Upper lobe of left lung (tissue), 4 donors: ENCODE data around the gene GPATCH3.

Experiments used
- POLR2A ChIP-seq, 4 donors: fragments of 450-650 bp; IDR thresholded peaks; one replicate each; pipeline ENCODE4 v1.5.1; 2016 to 2017; ENCODE audit warnings: antibody characterized with exemption in 4 of 4, mild to moderate bottlenecking in 2 of 4
- TF ChIP-seq, protein P1 (sequence below), 6 experiments: fragments of 450-650 bp in 4 of 6; fragments of 200-600 bp in 2 of 6; sonication (generic) in 2 of 6; IDR thresholded peaks; one replicate each; pipeline ENCODE4 v1.5.1; 2016 to 2019; ENCODE audit warnings: antibody characterized with exemption in 6 of 6

DNA sequence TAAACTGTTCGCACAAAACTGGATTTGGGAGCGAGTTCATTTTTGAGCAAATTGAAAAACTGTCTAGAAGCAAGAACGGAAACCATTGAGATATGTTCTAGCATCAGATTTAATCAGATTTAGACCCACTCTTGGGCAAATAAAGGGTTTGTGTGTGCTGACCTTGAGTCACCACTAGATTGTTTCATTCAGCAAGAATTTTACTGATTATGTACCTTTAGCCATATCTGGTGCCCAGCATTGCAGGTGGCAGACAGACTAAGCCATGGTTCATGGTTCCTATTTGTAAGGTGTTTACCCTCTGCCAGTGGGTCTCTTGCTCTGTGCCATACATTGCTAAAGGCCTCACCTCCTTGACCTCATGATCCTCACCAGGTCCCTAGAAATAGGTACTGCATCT, 22.6 kb upstream of the GPATCH3 start:
- TF ChIP-seq, protein P1, sequence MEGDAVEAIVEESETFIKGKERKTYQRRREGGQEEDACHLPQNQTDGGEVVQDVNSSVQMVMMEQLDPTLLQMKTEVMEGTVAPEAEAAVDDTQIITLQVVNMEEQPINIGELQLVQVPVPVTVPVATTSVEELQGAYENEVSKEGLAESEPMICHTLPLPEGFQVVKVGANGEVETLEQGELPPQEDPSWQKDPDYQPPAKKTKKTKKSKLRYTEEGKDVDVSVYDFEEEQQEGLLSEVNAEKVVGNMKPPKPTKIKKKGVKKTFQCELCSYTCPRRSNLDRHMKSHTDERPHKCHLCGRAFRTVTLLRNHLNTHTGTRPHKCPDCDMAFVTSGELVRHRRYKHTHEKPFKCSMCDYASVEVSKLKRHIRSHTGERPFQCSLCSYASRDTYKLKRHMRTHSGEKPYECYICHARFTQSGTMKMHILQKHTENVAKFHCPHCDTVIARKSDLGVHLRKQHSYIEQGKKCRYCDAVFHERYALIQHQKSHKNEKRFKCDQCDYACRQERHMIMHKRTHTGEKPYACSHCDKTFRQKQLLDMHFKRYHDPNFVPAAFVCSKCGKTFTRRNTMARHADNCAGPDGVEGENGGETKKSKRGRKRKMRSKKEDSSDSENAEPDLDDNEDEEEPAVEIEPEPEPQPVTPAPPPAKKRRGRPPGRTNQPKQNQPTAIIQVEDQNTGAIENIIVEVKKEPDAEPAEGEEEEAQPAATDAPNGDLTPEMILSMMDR (IDR thresholded peaks at IDR 0.05) = no peak
- no peak for TF ChIP-seq POLR2A (IDR thresholded peaks at IDR 0.05)
